NOMO-1 treated with dmso at 0.1 percent for 144 hours (cell line): ENCODE data around the gene PAGR1.
A peak's percentile ranks its signal among the peaks of the same experiment; 100 is the strongest.
"Not testable (repeated sequence)": the region's sequence is repeated elsewhere in the genome, so short reads cannot be mapped to it uniquely, and the experiment has no call there.

Experiments used
- DNase-seq: peaks from one replicate; lab custom pipeline; 2025; ENCODE audit not compliant: unreplicated experiment; lab: John Stamatoyannopoulos, UW

PAGR1 gene

GRCh38 chr16:29811896-29812665, 3.9 kb upstream of the PAGR1 start, which contains the start of gene PRRT2:
Gene PRRT2 (plus strand): TSS chr16:29812193. CDS start chr16:29813055, 862 bp downstream.
- no peak for DNase-seq

- no peak for DNase-seq
Measured at GRCh38 chr16:29812754-29813643, 3.0 kb upstream of the PAGR1 start.

DNA sequence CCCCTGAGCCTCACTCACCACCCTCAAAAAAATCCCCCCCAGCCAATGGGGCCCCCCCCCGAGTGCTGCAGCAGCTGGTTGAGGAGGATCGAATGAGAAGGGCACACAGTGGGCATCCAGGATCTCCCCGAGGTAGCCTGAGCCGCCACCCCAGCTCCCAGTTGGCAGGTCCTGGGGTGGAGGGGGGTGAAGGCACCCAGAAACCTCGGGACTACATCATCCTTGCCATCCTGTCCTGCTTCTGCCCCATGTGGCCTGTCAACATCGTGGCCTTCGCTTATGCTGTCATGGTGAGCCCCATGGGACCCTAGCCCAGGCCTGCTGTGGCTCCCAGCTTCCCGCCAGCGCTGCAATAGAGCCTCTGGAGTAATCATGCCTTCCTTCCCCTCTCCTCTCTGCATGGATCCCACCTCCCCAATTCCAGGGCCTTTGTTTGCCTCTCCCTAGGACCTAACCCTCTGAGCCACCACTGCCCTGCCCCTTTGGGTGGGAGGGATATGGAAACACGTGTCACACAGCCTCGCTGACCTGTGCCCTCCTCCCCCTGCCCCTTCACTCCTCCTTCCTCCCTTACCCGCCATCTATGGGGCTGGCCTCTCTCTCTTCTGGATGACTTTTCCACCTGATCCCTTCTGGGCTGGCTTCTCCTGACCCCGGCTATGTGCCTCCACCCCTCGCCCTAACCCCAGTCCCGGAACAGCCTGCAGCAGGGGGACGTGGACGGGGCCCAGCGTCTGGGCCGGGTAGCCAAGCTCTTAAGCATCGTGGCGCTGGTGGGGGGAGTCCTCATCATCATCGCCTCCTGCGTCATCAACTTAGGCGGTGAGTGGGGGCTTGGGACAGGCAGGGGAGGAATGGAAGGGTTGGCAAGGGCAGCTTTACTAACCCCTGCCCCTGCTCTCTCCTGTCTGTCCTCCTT, 2.0 kb upstream of the PAGR1 start:
- no peak for DNase-seq

GRCh38 chr16:29814592-29814991, 1.4 kb upstream of the PAGR1 start:
- no peak for DNase-seq

DNA sequence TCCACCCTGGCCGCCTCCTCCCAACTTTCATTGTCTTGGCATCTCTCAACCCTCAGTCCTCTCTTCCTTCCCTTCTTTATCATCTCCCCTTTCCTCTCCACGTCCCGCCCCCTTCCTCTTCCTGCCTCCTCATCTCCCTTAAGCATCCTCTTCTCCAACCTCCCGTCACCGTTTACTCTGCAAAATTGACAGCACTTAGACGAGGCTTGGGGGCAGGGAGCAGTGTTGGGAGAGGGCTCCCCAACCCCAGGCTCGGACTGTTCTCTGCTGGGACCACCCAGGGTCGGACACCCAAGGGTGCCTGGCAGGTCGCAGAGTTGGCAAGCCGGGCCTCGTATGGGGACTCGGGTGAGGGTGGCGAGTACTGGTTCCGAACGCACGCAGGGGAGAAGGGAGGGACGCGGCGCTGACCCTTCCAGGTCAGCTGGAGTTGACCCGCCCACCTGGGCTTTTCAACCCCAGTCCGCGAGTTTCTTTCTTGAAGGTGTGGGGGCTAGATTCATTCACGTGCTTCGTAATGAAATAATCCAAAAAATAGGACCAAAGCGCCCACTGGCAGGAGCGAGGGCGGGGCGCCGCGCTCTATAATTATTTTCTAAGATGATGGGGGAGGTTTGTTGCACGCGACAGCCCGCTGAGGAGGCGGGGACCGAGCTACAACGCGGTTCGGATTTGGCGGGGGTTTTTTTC, 775 bp upstream of the PAGR1 start:
- DNase-seq = no peak

DNA sequence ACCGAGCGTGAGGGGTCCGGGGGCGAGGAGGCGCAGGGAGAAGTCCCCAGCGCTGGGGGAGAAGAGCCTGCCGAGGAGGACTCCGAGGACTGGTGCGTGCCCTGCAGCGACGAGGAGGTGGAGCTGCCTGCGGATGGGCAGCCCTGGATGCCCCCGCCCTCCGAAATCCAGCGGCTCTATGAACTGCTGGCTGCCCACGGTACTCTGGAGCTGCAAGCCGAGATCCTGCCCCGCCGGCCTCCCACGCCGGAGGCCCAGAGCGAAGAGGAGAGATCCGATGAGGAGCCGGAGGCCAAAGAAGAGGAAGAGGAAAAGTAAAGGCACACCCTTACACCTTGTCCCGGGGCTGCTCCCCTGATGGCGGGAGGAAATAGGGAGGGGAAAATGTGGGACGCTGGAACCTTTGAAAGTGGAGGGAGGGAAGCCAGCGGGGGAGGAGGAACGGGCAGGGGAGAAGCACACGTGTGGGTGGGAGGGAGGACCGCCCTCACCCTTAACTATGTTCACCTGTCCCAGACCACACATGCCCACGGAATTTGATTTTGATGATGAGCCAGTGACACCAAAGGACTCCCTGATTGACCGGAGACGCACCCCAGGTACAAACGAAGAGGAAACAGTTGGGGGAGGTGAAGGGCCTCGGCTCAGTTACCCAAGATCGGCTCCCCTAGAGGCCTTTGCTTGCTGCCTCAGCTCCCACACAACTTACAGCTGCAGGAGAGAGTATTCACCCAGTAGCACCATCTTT, 916 bp downstream of the PAGR1 start:
- peak; percentile 63 for DNase-seq

DNA sequence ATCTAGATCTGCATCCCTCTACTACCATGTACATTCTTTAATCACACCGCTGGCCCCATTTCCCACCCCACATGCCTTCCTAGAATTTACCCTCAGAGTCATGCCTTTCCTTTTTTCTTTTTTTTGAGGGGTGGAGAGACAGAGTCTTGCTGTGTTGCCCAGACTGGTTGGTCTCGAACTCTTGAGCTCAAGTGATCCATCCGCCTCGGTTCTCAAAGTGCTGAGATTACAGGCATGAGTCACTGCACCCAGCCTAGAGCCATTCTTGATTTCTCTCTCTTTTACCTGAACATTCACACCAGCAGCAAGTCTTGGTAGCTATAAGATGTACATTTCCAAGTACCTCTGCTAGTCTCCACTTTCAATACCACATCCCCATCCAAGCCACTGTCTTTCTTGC, 2.1 kb downstream of the PAGR1 start:
- no peak for DNase-seq

GRCh38 chr16:29819506-29819905, 3.6 kb downstream of the PAGR1 start:
- no peak for DNase-seq

- peak; percentile 70 for DNase-seq
Measured at GRCh38 chr16:29820271-29820701, 4.3 kb downstream of the PAGR1 start, which contains the start of gene MVP. Gene MVP (plus strand): TSS chr16:29820462. CDS start chr16:29830550, 10,088 bp downstream.

- DNase-seq = no peak
Measured at GRCh38 chr16:29820730-29821642, 5.0 kb downstream of the PAGR1 start.

GRCh38 chr16:29821643-29822115, 5.7 kb downstream of the PAGR1 start:
- DNase-seq = no peak

DNA sequence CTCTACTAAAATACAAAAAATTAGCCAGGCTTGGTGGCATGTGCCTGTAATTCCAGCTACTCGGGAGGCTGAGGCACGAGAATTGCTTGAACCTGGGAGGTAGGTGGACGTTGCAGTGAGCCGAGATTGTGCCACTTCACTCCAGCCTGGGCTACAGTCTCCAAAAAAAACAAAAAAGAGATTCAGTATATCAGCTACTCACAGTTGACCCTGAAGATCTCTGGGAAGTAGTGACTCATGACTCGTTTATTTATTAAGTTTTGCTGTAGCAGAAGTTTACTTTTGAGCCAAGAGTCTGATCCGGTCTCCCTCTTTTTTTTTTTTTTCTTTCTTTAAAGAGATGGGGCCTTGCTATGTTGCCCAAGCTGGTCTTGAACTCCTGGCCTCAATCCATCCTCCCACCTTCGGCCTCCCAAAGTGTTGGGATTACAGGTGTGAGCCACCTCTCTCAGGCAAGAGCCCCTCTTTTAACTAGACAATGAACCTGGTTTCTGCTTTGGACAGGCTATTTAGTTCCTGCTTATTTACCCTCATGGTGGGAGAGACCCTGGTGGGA, 8.7 kb downstream of the PAGR1 start:
- DNase-seq = no peak

GRCh38 chr16:29825145-29826044, 9.4 kb downstream of the PAGR1 start:
- no peak for DNase-seq

DNA sequence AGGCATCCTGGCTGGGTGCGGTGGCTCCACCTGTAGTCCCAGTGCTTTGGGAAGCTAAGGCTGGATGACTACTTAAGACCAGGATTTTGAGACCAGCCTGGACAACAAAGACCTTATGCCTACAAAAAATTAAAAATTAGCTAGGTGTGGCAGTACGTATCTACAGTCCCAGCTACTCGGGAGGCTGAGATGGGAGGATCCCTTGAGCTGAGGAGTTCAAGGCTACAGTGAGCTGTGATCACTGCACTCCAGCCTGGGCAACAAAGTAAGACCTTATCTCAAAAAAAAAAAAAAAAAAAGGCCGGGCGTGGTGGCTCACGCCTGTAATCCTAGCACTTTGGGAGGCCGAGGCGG, 10.4 kb downstream of the PAGR1 start:
- no peak for DNase-seq

- no peak for DNase-seq
Measured at GRCh38 chr16:29830774-29831173, 14.8 kb downstream of the PAGR1 start.

DNA sequence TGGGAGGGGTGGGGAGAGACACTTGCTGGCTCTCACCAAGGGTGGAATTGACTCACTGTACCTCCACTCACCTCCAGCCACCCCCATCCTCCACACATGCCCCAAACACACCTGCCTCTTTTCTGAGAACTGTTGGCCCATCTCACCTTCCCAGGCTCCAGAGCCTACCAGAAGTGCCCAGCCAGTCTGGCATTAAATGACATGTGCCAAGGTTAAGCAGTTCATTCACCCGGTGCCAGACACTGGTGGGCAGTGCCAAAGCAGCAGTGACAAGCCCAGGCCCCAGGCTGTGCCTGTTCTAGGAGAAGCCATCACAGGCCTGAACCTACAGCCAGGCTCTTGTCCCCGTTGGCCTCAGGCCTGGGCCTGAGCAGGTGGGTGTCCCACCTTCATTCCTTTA, 15.5 kb downstream of the PAGR1 start:
- DNase-seq = no peak

GRCh38 chr16:29833219-29833618, 17.3 kb downstream of the PAGR1 start:
- not testable (repeated sequence) for DNase-seq
